Ovary (tissue), 3 donors: Measurements from ENCODE around the gene SFI1.

Experiments used
- CTCF ChIP-seq, 3 donors: fragments of 450-650 bp in 2 of 3; fragments of 200-600 bp in 1 of 3; IDR thresholded peaks; one replicate each; pipeline versions ENCODE4 v1.5.1 to v1.8.0; 2016 to 2022; ENCODE audit warnings: antibody characterized with exemption in 3 of 3, mild to moderate bottlenecking in 1 of 3
- EP300 ChIP-seq: sonication (generic); formaldehyde crosslinking; IDR thresholded peaks from one replicate; pipeline ENCODE4 v1.6.1; 2017; ENCODE audit warnings: antibody characterized with exemption
- POLR2A ChIP-seq: fragments of 450-650 bp; IDR thresholded peaks from one replicate; pipeline ENCODE4 v1.6.1; 2017; ENCODE audit warnings: antibody characterized with exemption, mild to moderate bottlenecking, moderate library complexity
- donor health status: DM: no; HTN: no; CAD: no.

DNA sequence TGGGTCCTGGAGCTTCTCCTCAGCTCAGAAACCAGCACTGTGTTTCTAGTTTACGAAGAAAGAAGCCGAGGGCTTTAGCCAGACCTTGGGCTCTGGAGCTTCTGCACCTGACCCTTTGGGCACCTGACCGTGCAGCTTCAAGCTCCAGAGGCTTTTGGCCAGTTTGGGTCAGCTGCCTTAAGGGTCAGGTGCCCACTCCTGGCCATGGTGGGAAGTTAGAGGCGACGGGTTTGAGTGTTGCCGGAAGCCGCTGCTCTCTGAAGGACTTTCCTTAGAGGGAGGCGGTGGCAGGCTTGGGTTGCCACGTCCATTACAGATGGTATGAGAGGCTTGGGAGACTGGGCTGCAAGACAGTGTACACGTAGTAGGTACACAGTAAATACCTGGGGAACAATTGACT is 113.4 kb downstream of the SFI1 start:
- TF ChIP-seq CTCF (IDR thresholded peaks at IDR 0.05) (no peak), POLR2A (no peak), EP300 (no peak)
